Renal cortical epithelial cell (primary cell): ENCODE results near the gene NLRC3. TPM values are rescaled to one million over a fixed set of nuclear protein-coding genes. Genes with fewer than 3 reads are reported as not detected.
"Not testable (repeated sequence)": the region's sequence is repeated elsewhere in the genome, so short reads cannot be mapped to it uniquely, and the experiment has no call there.

Source experiments
- DNase-seq: peaks from one replicate; pipeline ENCODE4 v3.0.0-alpha.2; 2011; ENCODE audit warnings: low read depth
- total RNA-seq: library from RNA; depleted of rRNA; stranded (reverse); fragments of >200 nt; gene quantifications from 2 replicates; pipeline ENCODE4 v1.2.3, GENCODE V29; 2014

NLRC3 gene
- total RNA-seq = 0.05 and 0.17 TPM in 2 replicates

GRCh38 chr16:3577302-3577752 is at the start of gene NLRC3:
Gene NLRC3 (minus strand): TSS chr16:3577403. CDS start chr16:3565036, 12,367 bp downstream.
- no peak for DNase-seq

GRCh38 chr16:3625911-3626732 is 48.9 kb upstream of the NLRC3 start:
- no peak for DNase-seq

GRCh38 chr16:3625331-3625730 is 48.1 kb upstream of the NLRC3 start:
- no peak for DNase-seq

GRCh38 chr16:3623642-3624041 is 46.4 kb upstream of the NLRC3 start:
- no peak for DNase-seq

GRCh38 chr16:3618769-3619141 is 41.6 kb upstream of the NLRC3 start:
- peak; percentile 23 for DNase-seq

GRCh38 chr16:3612510-3613466 is 35.6 kb upstream of the NLRC3 start:
- DNase-seq = no peak

GRCh38 chr16:3611146-3611975 is 34.2 kb upstream of the NLRC3 start, which contains the start of gene SLX4:
Gene SLX4 (minus strand): TSS chr16:3611606. CDS start chr16:3608964, 2,642 bp downstream.
- DNase-seq = peak; percentile 78

GRCh38 chr16:3610698-3611145 is 33.5 kb upstream of the NLRC3 start:
- no peak for DNase-seq

GRCh38 chr16:3609895-3610697 is 32.9 kb upstream of the NLRC3 start:
- no peak for DNase-seq

GRCh38 chr16:3608976-3609375 is 31.8 kb upstream of the NLRC3 start:
- DNase-seq = not testable (repeated sequence)

GRCh38 chr16:3608069-3608468 is 30.9 kb upstream of the NLRC3 start:
- no peak for DNase-seq

GRCh38 chr16:3607634-3608033 is 30.4 kb upstream of the NLRC3 start:
- no peak for DNase-seq

- DNase-seq = no peak
Measured at GRCh38 chr16:3607161-3607560, 30.0 kb upstream of the NLRC3 start.

- no peak for DNase-seq
Measured at GRCh38 chr16:3606441-3606840, 29.2 kb upstream of the NLRC3 start.

GRCh38 chr16:3602320-3602653 is 25.1 kb upstream of the NLRC3 start:
- no peak for DNase-seq

GRCh38 chr16:3601614-3602319 is 24.6 kb upstream of the NLRC3 start:
- DNase-seq = no peak

GRCh38 chr16:3599922-3600321 is 22.7 kb upstream of the NLRC3 start:
- DNase-seq = no peak

- DNase-seq = no peak
Measured at GRCh38 chr16:3599121-3599520, 21.9 kb upstream of the NLRC3 start.

GRCh38 chr16:3598236-3598635 is 21.0 kb upstream of the NLRC3 start:
- DNase-seq = no peak

- no peak for DNase-seq
Measured at GRCh38 chr16:3597676-3598075, 20.5 kb upstream of the NLRC3 start.
